GM21381 (cell line): ENCODE data around the gene DUSP28.
"Not testable (repeated sequence)": the region's sequence is repeated elsewhere in the genome, so short reads cannot be mapped to it uniquely, and the experiment has no call there.

Experiments
- ATAC-seq: cut with Tn5 transposase; IDR thresholded peaks from one replicate; pipeline ENCODE4 v1.9.1; 2021; ENCODE audit warnings: mild to moderate bottlenecking, moderate library complexity; ENCODE audit not compliant: unreplicated experiment

The DUSP28 gene

DNA sequence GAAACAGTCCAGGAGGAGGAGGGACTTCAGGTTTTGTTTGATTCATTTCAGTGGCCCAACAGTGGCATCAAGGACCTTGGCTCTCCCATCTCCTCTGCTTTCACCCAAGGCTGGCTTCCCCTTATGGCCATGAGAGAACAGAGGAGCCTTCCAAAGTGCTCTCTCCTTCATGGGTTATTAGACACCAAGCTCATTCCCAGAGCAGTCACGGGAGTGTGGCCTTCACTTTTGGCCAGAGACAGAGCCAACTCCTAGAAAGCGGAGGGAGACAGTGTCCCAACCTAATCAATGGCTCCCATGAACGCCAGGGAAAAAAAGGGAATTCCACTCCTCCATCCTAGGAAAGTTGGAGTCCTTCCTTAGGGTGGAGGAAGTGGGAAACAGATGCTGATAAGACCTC is 871 bp upstream of the DUSP28 start:
- ATAC-seq = no peak

DNA sequence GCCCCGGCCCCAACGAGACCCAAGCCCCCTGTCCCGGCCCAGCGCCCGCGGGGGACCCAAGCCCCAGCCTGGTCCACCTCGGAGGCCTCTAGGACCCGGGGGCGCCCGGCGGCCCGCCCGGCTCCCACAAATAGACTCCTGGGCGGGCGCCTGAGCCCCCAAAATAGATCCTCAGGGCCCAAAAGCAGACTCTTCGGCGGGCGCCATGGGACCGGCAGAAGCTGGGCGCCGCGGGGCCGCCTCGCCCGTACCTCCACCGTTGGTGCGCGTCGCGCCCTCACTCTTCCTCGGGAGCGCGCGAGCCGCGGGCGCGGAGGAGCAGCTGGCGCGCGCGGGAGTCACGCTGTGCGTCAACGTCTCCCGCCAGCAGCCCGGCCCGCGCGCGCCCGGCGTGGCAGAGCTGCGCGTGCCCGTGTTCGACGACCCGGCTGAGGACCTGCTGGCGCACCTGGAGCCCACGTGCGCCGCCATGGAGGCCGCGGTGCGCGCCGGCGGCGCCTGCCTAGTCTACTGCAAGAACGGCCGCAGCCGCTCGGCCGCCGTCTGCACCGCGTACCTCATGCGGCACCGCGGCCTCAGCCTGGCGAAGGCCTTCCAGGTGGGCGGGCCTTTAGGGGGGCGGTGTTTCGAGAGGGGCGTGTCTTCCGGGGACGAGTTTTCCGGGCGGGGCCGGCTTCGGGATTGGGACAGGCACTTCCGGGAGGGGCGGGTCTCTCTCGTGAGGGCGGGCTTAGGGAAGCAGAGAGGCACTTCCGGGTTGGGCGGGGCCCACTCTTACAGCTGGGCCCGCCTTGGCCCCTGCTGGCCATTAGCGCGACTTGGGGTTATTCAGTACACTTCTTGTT is 545 bp downstream of the DUSP28 start:
- peak; percentile 52 for ATAC-seq

GRCh38 chr2:240561325-240561971 is 1.3 kb downstream of the DUSP28 start:
- peak; percentile 2 for ATAC-seq

GRCh38 chr2:240563231-240563630 is 3.1 kb downstream of the DUSP28 start:
- ATAC-seq = not testable (repeated sequence)

GRCh38 chr2:240563951-240564560 is 3.9 kb downstream of the DUSP28 start:
- ATAC-seq = no peak

GRCh38 chr2:240564561-240565332 is 4.6 kb downstream of the DUSP28 start:
- ATAC-seq = no peak

- ATAC-seq = peak; percentile 29
Measured at GRCh38 chr2:240565333-240566202, 5.4 kb downstream of the DUSP28 start.

DNA sequence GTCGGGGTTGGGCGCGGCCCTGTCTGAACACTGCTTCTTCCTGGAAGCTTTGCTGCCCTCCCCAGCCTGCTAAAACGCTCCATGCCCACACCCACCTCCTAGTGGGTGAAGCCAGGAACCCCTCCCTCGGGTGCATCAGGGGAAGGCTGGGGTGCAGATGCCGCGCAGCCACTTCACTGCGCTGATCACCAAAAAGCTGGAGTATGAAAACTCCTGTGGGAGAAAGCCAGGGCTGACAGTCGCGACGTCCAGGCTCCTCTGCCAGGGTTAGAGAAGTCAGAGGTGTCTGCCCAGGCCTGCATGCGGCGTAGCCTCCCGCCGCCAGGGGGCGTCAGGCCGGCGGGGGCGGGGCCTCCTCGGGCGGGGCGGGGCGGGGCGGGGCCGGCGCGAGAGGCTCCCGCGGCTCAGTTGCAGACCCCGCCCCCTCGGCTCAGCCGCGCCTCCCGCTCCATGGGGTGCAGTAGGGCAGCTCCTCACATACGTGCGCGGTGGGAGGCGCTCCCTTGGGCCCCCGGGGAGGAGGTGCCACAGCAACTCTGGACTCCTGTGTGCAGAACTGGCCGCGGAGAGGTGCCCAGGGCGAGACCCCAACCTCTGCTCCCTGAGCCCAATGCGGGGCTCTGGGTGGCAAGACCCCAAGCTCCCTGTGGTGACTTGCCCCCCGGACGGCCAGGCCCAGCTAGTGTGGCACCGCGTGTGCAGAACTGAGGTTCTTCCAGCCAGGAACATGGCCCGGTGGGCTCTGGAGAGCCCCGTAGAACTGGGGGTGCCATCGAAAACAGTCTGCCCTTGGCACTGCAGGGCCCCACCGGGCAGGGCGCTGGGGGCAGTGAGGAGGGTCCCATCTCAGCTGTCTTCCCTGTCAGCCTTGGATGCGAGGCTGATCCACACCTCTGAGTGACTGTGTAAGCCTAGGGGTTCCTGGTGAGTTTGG is 6.3 kb downstream of the DUSP28 start:
- ATAC-seq = peak; percentile 51

DNA sequence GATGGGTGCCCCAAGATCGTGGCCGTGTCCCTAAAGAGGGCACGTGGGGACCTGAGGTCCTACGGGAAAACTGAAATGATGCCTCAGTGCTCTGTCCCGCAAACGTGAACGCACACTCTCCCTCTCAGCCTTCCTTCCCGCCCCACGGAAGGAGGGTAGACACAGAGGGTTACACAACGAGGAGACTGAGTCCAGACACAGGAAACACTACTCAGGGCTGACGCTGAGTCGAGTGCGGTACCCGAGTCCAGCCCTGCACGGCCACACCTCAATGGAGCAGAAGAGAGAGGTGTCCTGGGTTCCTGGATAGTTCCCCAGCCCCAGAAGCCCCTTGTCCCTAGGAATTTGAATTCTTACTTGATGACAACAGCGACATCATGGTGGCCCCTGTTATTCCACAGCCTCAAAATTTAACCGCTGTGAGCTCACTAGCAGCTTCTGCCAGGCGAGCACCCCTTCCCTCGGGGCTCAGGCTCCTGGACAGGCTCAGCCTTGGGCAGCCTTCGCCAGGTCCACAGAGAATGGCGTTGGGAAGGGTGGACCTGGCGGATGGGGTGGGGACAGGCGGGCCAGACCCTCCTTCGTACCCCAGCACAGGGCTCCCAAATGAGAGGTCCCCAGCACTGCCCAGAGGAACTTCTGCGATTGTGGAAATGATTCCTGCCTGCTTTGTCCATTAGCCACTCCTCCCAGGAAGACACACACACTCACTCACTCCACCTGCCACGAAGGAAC is 7.1 kb downstream of the DUSP28 start:
- no peak for ATAC-seq

GRCh38 chr2:240567872-240568677 is 7.9 kb downstream of the DUSP28 start, which contains the start of gene RNPEPL1:
RNPEPL1 (plus strand) TSS chr2:240568484; CDS start chr2:240568587, 103 bp downstream.
- ATAC-seq = peak; percentile 18

- peak; percentile 14 for ATAC-seq
Measured at GRCh38 chr2:240568678-240569522, 8.7 kb downstream of the DUSP28 start.

GRCh38 chr2:240569523-240569997 is 9.4 kb downstream of the DUSP28 start:
- ATAC-seq = no peak

DNA sequence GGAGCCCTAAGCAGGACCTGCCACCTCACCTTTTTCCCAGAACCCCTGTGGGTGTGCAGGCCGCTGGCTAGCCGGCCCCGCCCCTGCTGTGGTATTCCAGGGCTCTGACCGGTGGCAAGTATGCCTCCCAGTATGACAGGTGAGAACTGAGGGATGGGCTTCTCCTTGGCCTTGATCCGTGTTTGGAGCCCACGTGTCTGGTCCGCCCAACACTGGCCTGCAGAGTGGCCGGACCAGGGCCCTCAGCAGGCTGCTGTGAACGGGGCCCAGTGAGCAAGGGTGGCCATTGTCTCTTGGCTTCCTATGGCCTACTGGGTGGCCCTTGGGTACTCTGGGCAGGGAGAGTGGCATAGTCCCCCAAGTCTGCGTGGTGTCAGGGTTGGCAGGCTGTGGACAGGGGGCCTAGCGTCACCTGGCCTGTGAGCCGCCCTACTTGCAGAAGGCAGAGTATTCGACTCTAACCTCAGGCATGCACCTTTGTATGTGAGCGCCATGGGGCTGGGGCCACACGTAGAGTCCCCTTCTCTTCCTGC is 9.9 kb downstream of the DUSP28 start:
- ATAC-seq = no peak

GRCh38 chr2:240570531-240571313 is 10.6 kb downstream of the DUSP28 start:
- no peak for ATAC-seq

DNA sequence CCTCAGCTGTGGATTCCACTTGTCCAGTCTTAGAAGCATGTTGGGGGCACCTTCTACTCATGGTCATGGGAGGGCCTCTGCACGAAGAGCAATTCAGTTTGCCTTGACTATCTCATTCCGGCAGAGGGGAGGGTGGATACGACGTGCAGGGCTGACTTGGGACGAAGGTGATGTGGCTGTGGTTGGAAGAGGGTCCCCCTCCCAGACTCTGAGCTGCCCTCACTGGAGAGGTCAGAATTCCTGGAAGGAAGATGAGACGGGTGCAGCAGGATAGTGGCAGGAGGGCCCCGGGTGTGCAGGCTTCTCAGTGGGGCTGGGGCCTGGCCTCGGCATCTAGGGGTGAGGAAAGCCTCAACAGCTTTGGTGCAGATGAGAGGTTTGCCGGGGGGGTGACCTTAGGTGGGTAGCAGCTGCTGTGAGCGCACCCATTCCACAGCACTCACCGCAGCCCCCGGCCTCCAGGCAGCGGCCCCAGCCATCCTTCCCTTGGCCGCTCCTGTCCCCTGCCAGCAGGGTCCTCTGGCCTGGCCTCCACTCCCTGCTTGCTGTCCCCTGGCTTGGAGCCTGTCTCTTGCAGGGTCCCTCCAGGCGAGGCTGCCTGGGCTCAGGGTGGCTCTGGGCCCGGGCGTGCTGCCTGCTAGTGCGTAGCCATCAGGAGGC is 11.3 kb downstream of the DUSP28 start:
- ATAC-seq = no peak
